ENCODE data around the gene SYNPO2. TPM values are rescaled to one million over a fixed set of nuclear protein-coding genes. Genes with fewer than 3 reads are reported as not detected.

The SYNPO2 gene
- total RNA-seq, 1 donor from 2014 or later = 0.16 TPM

GRCh38 chr4:118904418-118904817 lies 15.8 kb downstream of the SYNPO2 start:
- intact Hi-C loops (cut with micrococcal nuclease) = no loop called here

GRCh38 chr4:118904935-118905334 lies 16.3 kb downstream of the SYNPO2 start:
- intact Hi-C loops (cut with micrococcal nuclease) = no loop called here
- DNase-seq = no peak
- H3K4me1 Mint-ChIP-seq = no peaks in the 10 kb centered on the region
- no peak overlapping the region for H3K4me3 Mint-ChIP-seq
- peaks cover 9% of the 10 kb centered on the region for H3K27me3 Mint-ChIP-seq
- no peaks in the 10 kb centered on the region for H3K36me3 Mint-ChIP-seq (ENCODE audit: low read depth)
- H3K9me3 Mint-ChIP-seq = no peaks in the 10 kb centered on the region
- H3K27ac Mint-ChIP-seq = no peak overlapping the region

More at GRCh38 chr4:118904418-118904817, 15.8 kb downstream of the SYNPO2 start:
- Mint-ChIP-seq H3K9me3 (no peaks in the 10 kb centered on the region), H3K4me3 (no peak overlapping the region), H3K36me3 (ENCODE audit: low read depth) (no peaks in the 10 kb centered on the region), H3K4me1 (no peaks in the 10 kb centered on the region), H3K27ac (no peak overlapping the region), H3K27me3 (peaks cover 9% of the 10 kb centered on the region)
- DNase-seq = no peak

- Mint-ChIP-seq H3K4me1 (no peaks in the 10 kb centered on the region), H3K27ac (no peak overlapping the region), H3K4me3 (no peak overlapping the region), H3K27me3 (peaks cover 12% of the 10 kb centered on the region), H3K9me3 (no peaks in the 10 kb centered on the region), H3K36me3 (ENCODE audit: low read depth) (no peaks in the 10 kb centered on the region)
- no peak for DNase-seq
- intact Hi-C loops (cut with micrococcal nuclease) = no loop called here
These were observed 16.9 kb downstream of the SYNPO2 start for GRCh38 chr4:118905566-118905965.

- intact Hi-C loops (cut with micrococcal nuclease) = no loop called here
- Mint-ChIP-seq H3K4me1 (no peaks in the 10 kb centered on the region), H3K36me3 (ENCODE audit: low read depth) (no peaks in the 10 kb centered on the region), H3K27me3 (peaks cover 20% of the 10 kb centered on the region), H3K4me3 (no peak overlapping the region), H3K27ac (no peak overlapping the region), H3K9me3 (no peaks in the 10 kb centered on the region)
- no peak for DNase-seq
These were observed 20.7 kb downstream of the SYNPO2 start for GRCh38 chr4:118909173-118909956.

GRCh38 chr4:118910221-118910620 lies 21.6 kb downstream of the SYNPO2 start:
- Mint-ChIP-seq H3K27ac (no peak overlapping the region), H3K4me3 (no peak overlapping the region), H3K9me3 (no peaks in the 10 kb centered on the region), H3K36me3 (ENCODE audit: low read depth) (no peaks in the 10 kb centered on the region), H3K27me3 (peaks cover 19% of the 10 kb centered on the region), H3K4me1 (no peaks in the 10 kb centered on the region)
- intact Hi-C loops (cut with micrococcal nuclease) = no loop called here
- DNase-seq = no peak

GRCh38 chr4:118911238-118911703 lies 22.6 kb downstream of the SYNPO2 start:
- Mint-ChIP-seq H3K27me3 (peaks cover 19% of the 10 kb centered on the region), H3K4me1 (no peaks in the 10 kb centered on the region), H3K9me3 (no peaks in the 10 kb centered on the region), H3K27ac (no peak overlapping the region), H3K4me3 (no peak overlapping the region), H3K36me3 (ENCODE audit: low read depth) (no peaks in the 10 kb centered on the region)
- DNase-seq = no peak
- intact Hi-C loops (cut with micrococcal nuclease) = no loop called here

GRCh38 chr4:118915468-118915867 lies 26.8 kb downstream of the SYNPO2 start:
- Mint-ChIP-seq H3K36me3 (ENCODE audit: low read depth) (no peaks in the 10 kb centered on the region), H3K27me3 (peaks cover 18% of the 10 kb centered on the region), H3K4me1 (no peaks in the 10 kb centered on the region), H3K27ac (no peak overlapping the region), H3K9me3 (no peaks in the 10 kb centered on the region), H3K4me3 (no peak overlapping the region)
- intact Hi-C loops (cut with micrococcal nuclease) = no loop called here
- DNase-seq = no peak

- Mint-ChIP-seq H3K4me1 (no peaks in the 10 kb centered on the region), H3K27me3 (peaks cover 17% of the 10 kb centered on the region), H3K4me3 (no peak overlapping the region), H3K9me3 (no peaks in the 10 kb centered on the region), H3K36me3 (ENCODE audit: low read depth) (no peaks in the 10 kb centered on the region), H3K27ac (no peak overlapping the region)
- no peak for DNase-seq
- intact Hi-C loops (cut with micrococcal nuclease) = no loop called here
These were observed 28.1 kb downstream of the SYNPO2 start for GRCh38 chr4:118916691-118917289.

- Mint-ChIP-seq H3K9me3 (no peaks in the 10 kb centered on the region), H3K27ac (no peak overlapping the region), H3K4me3 (no peak overlapping the region), H3K27me3 (peaks cover 17% of the 10 kb centered on the region), H3K36me3 (ENCODE audit: low read depth) (no peaks in the 10 kb centered on the region), H3K4me1 (no peaks in the 10 kb centered on the region)
- no peak for DNase-seq
- intact Hi-C loops (cut with micrococcal nuclease) = no loop called here
These were observed 28.9 kb downstream of the SYNPO2 start for GRCh38 chr4:118917582-118917981.

- Mint-ChIP-seq H3K27ac (no peak overlapping the region), H3K4me3 (no peak overlapping the region), H3K9me3 (no peaks in the 10 kb centered on the region), H3K27me3 (peaks cover 18% of the 10 kb centered on the region), H3K36me3 (ENCODE audit: low read depth) (no peaks in the 10 kb centered on the region), H3K4me1 (no peaks in the 10 kb centered on the region)
- intact Hi-C loops (cut with micrococcal nuclease) = no loop called here
- no peak for DNase-seq
These were observed 29.7 kb downstream of the SYNPO2 start for GRCh38 chr4:118918388-118918787.

- H3K4me3 Mint-ChIP-seq = no peak overlapping the region
- no peaks in the 10 kb centered on the region for H3K4me1 Mint-ChIP-seq
- H3K9me3 Mint-ChIP-seq = no peaks in the 10 kb centered on the region
- H3K36me3 Mint-ChIP-seq (ENCODE audit: low read depth) = no peaks in the 10 kb centered on the region
- DNase-seq = no peak
- H3K27ac Mint-ChIP-seq = no peak overlapping the region
- H3K27me3 Mint-ChIP-seq = peaks cover 12% of the 10 kb centered on the region
- intact Hi-C loops (cut with micrococcal nuclease) = no loop called here
These were observed 31.6 kb downstream of the SYNPO2 start for GRCh38 chr4:118920247-118920646.

GRCh38 chr4:118921786-118922185 lies 33.1 kb downstream of the SYNPO2 start:
- H3K36me3 Mint-ChIP-seq (ENCODE audit: low read depth) = no peaks in the 10 kb centered on the region
- H3K4me3 Mint-ChIP-seq = no peak overlapping the region
- no peaks in the 10 kb centered on the region for H3K9me3 Mint-ChIP-seq
- no peaks in the 10 kb centered on the region for H3K4me1 Mint-ChIP-seq
- DNase-seq = no peak
- intact Hi-C loops (cut with micrococcal nuclease) = no loop called here
- H3K27ac Mint-ChIP-seq = no peak overlapping the region
- peaks cover 12% of the 10 kb centered on the region for H3K27me3 Mint-ChIP-seq

GRCh38 chr4:118923891-118924290 lies 35.2 kb downstream of the SYNPO2 start:
- Mint-ChIP-seq H3K4me3 (no peak overlapping the region), H3K27me3 (peaks cover 17% of the 10 kb centered on the region), H3K27ac (no peak overlapping the region), H3K36me3 (ENCODE audit: low read depth) (no peaks in the 10 kb centered on the region), H3K4me1 (no peaks in the 10 kb centered on the region), H3K9me3 (no peaks in the 10 kb centered on the region)
- DNase-seq = no peak
- intact Hi-C loops (cut with micrococcal nuclease) = no loop called here

- peaks cover 13% of the 10 kb centered on the region for H3K27me3 Mint-ChIP-seq
These were observed 39.3 kb downstream of the SYNPO2 start for GRCh38 chr4:118927974-118928373.

More at GRCh38 chr4:118927974-118928373, 39.3 kb downstream of the SYNPO2 start:
- Mint-ChIP-seq H3K4me1 (no peaks in the 10 kb centered on the region), H3K9me3 (no peaks in the 10 kb centered on the region), H3K27ac (no peak overlapping the region), H3K4me3 (no peak overlapping the region), H3K36me3 (ENCODE audit: low read depth) (no peaks in the 10 kb centered on the region)
- intact Hi-C loops (cut with micrococcal nuclease) = no loop called here
- DNase-seq = no peak

Data from activated CD4-positive, alpha-beta T cell treated with anti-CD3 and anti-CD28 coated beads, Interleukin-2, amount 10 ng/mL, durations not matched to agents 24 days and 14 days (primary cell).